HG03457 (cell line): ENCODE results near the gene ZNF609.
"Not testable (repeated sequence)": the region's sequence is repeated elsewhere in the genome, so short reads cannot be mapped to it uniquely, and the experiment has no call there.

Experiments used
- ATAC-seq: cut with Tn5 transposase; IDR thresholded peaks from one replicate; pipeline ENCODE4 v1.9.1; 2021; ENCODE audit warnings: moderate number of reproducible peaks; ENCODE audit not compliant: unreplicated experiment

ZNF609 gene

GRCh38 chr15:64456634-64457108 is 3.7 kb upstream of the ZNF609 start:
- no peak for ATAC-seq

- ATAC-seq = no peak
Measured at GRCh38 chr15:64459066-64459781, 1.2 kb upstream of the ZNF609 start.

- no peak for ATAC-seq
Measured at GRCh38 chr15:64460724-64461720, 644 bp downstream of the ZNF609 start.

- ATAC-seq = no peak
Measured at GRCh38 chr15:64461721-64462162, 1.4 kb downstream of the ZNF609 start.

GRCh38 chr15:64462492-64462891 is 2.1 kb downstream of the ZNF609 start:
- ATAC-seq = no peak

- no peak for ATAC-seq
Measured at GRCh38 chr15:64464276-64465005, 4.1 kb downstream of the ZNF609 start.

DNA sequence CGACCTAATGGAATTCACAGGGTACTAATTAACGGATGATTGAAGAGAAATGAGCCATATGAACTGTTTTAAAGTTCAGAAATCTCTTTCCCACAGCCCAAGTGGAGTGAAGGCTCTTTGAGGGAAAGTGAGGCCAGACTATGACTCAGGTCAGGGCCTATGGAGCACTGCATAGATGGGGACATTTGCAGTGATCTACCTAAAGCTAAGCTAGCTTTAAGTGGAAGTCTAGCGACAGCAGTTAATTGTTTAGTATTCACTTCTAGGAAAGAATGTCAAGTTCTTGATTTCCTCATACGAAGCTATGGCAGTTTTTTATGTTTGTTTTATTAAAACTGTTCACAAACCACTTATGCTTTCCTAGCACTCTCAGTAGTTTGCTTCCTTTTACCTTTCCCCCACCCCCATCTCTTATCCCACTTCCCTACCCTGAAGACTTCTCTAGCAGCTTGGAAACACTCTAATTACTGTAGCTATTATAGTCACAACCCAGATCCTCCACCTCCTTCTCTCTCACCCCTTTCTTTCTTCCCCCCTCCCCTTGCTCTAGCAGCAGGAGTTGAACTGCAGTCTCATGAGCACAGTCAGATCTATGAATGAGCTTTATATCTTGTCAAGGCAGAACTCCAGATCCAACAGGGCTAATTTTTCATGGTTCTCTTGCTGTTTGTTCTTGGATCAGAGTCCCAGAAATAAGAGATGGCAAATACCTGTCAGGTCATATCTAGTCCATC is 6.2 kb downstream of the ZNF609 start:
- no peak for ATAC-seq

DNA sequence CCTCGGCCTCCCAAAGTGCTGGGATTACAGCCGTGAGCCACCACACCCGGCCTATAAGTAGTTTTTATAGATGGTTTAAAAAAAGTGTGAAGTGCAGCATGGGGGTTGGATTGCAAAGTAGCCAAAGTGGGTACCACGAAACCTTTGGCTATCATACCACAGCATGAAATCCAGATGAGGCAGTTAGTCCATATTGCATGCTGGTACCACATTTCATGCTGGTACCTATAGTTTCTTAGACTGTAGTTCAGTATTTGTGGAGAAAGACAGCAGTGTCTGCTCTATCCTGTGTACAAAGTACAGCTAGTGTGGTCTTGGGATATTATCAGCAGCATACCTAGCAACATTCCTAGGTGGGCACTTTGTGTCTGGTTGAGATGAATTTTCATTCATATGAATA is 11.8 kb downstream of the ZNF609 start:
- no peak for ATAC-seq

DNA sequence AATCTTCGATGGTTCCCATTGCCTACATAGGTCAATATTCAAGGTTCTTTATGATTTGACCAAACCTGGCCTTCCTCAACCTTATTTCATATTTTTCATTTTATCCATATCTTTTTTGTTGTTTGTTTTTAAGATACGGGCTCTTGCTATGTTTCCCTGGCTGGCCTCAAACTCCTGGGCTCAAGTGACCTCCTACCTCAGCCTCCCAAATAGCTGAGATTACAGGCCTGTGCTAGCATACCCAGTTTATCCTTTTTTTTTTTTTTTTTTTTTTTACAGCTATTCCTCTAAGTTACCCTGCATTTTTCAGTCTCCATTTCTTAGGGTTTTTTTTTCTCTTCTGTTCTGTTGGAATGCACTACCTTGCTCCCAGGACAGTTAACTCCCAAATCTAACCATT is 14.5 kb downstream of the ZNF609 start:
- no peak for ATAC-seq

DNA sequence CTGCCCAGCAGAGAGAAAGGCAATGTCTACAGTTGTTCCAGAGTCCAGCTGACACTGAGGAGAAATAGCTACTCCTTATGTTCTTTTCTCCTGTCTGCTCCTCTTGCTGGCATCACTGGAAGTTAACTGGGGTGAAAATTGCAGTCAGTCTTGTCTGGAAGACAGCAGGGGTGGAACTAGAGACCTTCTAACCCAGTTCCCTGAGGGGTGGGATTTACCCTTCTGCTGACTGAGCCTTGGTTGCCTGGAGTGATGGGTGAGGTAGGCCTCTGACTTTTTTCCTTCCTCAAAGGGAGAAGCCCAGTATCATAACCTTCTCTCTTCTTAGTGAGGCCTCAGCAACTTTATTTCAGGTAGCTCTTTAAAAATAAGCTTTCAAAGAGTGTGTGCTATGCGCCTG is 16.2 kb downstream of the ZNF609 start:
- ATAC-seq = no peak

DNA sequence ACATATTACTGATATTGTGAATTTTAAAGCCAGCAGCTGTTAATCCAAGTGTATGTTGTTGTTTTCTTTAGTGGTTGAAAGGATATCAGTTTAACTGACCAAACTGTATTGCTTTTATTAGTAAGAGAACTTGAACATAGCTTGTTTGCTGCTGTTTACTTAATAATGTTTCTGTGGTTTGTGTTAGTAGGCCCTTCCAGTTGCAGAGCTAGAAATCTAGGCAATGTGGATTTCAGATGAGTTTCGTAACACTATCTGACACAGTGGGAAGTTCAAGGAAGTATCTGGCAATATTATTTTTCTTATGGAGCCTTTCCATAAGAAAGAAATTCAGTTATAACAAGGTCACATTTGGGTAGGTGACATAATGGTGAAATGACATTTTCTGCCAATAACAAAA is 18.5 kb downstream of the ZNF609 start:
- ATAC-seq = no peak

DNA sequence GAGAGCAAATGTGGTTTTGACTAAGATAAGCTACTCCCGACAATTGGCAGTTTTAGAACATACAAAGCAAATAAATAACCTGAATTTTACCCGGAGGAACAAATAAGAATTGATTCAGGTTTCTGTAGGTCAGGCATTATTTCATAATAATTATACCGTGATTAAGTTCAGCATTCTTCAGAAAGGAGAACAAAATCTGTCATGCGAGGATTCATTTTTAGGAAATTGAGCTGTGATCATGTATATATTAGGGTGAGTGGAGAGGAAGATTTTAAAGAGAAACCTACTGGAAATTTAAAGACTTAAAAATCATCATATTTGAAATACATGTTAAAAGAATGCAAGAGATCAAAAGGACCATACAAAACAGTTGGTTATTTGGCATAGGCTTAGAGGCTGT is 20.5 kb downstream of the ZNF609 start:
- no peak for ATAC-seq

GRCh38 chr15:64483749-64484148 is 23.4 kb downstream of the ZNF609 start:
- ATAC-seq = no peak

GRCh38 chr15:64485796-64486195 is 25.4 kb downstream of the ZNF609 start:
- no peak for ATAC-seq

DNA sequence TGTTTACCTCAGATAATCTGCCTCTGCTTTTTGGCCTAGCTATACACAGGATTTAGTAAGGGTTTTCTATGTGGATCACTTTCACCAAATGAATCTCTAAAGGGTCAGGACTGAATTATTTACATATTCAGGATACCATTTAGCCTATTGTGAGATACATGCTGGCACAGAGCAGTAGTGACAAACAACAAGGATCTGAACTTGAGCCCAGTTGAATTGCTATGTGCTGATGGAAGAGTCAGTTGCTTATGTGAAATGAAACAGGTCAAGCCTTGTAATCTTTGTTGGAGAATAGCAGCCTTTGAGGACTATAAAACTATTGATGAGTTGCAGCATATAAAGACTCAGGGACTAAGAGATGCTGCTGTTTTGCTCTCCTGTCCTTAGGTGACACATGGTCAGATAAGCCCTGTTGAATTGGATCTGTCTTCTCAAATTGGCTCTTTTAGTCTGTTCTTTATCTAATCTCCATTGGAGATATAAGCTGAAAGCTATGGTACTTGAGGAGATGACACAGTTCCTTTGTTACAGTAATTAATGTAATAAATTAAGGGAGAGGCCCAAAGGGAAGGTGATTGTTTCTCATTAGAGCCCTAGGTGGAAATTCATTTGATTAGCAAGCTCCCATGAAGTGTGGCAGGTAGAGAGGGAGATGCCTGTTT is 30.4 kb downstream of the ZNF609 start:
- ATAC-seq = no peak

- ATAC-seq = no peak
Measured at GRCh38 chr15:64493641-64494040, 33.3 kb downstream of the ZNF609 start.

- not testable (repeated sequence) for ATAC-seq
Measured at GRCh38 chr15:64495968-64496367, 35.6 kb downstream of the ZNF609 start.

GRCh38 chr15:64500695-64501395 is 40.5 kb downstream of the ZNF609 start:
- ATAC-seq = no peak

- ATAC-seq = no peak
Measured at GRCh38 chr15:64501396-64501715, 41.0 kb downstream of the ZNF609 start.
